GM12878 (cell line): Measurements from ENCODE around the gene KIRREL2. TPM values are rescaled to one million over a fixed set of nuclear protein-coding genes. Genes with fewer than 3 reads are reported as not detected.

Experiments
- ASH2L ChIP-seq: fragments of 300-600, 200-600 bp; sonication (generic); IDR thresholded peaks from 2 replicates; pipeline ENCODE4 v1.6.1; 2017; ENCODE audit warnings: low read depth, mild to moderate bottlenecking, borderline replicate concordance
- BCL11A ChIP-seq: IDR thresholded peaks from 2 replicates; pipeline ENCODE4 v1.6.1; 2011; ENCODE audit warnings: low read depth, low read length
- CREB1 ChIP-seq: IDR thresholded peaks from 2 replicates; pipeline ENCODE4 v1.6.1; 2012; ENCODE audit warnings: low read depth, mild to moderate bottlenecking, inconsistent platforms
- ESRRA ChIP-seq: IDR thresholded peaks from 2 replicates; pipeline ENCODE4 v1.6.1; 2012; ENCODE audit warnings: mild to moderate bottlenecking, low read length, improper control_type of control experiment
- FOXK2 ChIP-seq: fragments of 450-650 bp; IDR thresholded peaks from 2 replicates; pipeline ENCODE4 v1.6.1; 2017; ENCODE audit warnings: mild to moderate bottlenecking, moderate library complexity
- HCFC1 ChIP-seq: fragments of 150-350 bp; IDR thresholded peaks from 2 replicates; pipeline ENCODE4 v1.6.1; 2014; ENCODE audit warnings: low read length
- IKZF2 ChIP-seq, 2 experiments: fragments of 450-650 bp; IDR thresholded peaks; 2 replicates each; pipeline ENCODE4 v1.6.1; 2017; ENCODE audit warnings: mild to moderate bottlenecking in 2 of 2, moderate library complexity in 2 of 2
- MYC ChIP-seq: IDR thresholded peaks from 2 replicates; pipeline ENCODE4 v1.6.1; 2011; ENCODE audit warnings: mild to moderate bottlenecking, low read length, moderate library complexity, inconsistent platforms; ENCODE audit not compliant: insufficient read depth, insufficient replicate concordance, insufficient read length, severe bottlenecking
- NFXL1 ChIP-seq: fragments of 450-650 bp; IDR thresholded peaks from 2 replicates; pipeline ENCODE4 v1.6.1; 2017; ENCODE audit warnings: antibody characterized with exemption, mild to moderate bottlenecking, borderline replicate concordance
- NFYB ChIP-seq: IDR thresholded peaks from 2 replicates; pipeline ENCODE4 v1.6.1; 2011; ENCODE audit warnings: low read depth, mild to moderate bottlenecking, low read length, improper control_type of control experiment, moderate library complexity; ENCODE audit not compliant: insufficient read depth
- RELA ChIP-seq: fragments of 450-650 bp; IDR thresholded peaks from 2 replicates; pipeline ENCODE4 v1.8.0; 2014; ENCODE audit warnings: borderline replicate concordance; ENCODE audit not compliant: partially characterized antibody
- RFX5 ChIP-seq: IDR thresholded peaks from 2 replicates; pipeline ENCODE4 v1.6.1; 2011; ENCODE audit warnings: low read depth, low read length, improper control_type of control experiment
- SMAD1 ChIP-seq: fragments of 450-650 bp; IDR thresholded peaks from 2 replicates; pipeline ENCODE4 v1.6.1; 2018; ENCODE audit warnings: mild to moderate bottlenecking, low read depth; ENCODE audit not compliant: partially characterized antibody
- SMC3 ChIP-seq: IDR thresholded peaks from 2 replicates; pipeline ENCODE4 v1.6.1; 2011; ENCODE audit warnings: low read length, improper control_type of control experiment, borderline replicate concordance
- WRNIP1 ChIP-seq: IDR thresholded peaks from 2 replicates; pipeline ENCODE4 v1.6.1; 2011; ENCODE audit warnings: low read depth, low read length, improper control_type of control experiment, borderline replicate concordance
- ZBED1 ChIP-seq: IDR thresholded peaks from 2 replicates; pipeline ENCODE4 v1.6.1; 2016; ENCODE audit warnings: borderline replicate concordance
- ZNF207 ChIP-seq: fragments of 450-650 bp; IDR thresholded peaks from 2 replicates; pipeline ENCODE4 v1.6.1; 2014; ENCODE audit warnings: antibody characterized with exemption, mild to moderate bottlenecking, borderline replicate concordance
- ZNF24 ChIP-seq: fragments of 450-650 bp; IDR thresholded peaks from 2 replicates; pipeline ENCODE4 v1.6.1; 2017; ENCODE audit warnings: antibody characterized with exemption, mild to moderate bottlenecking
- ZNF274 ChIP-seq: IDR thresholded peaks from one replicate; pipeline ENCODE4 v1.8.0; 2011; ENCODE audit not compliant: insufficient read length, insufficient read depth
- ZNF622 ChIP-seq: fragments of 450-650 bp; IDR thresholded peaks from 2 replicates; pipeline ENCODE4 v1.6.1; 2017; ENCODE audit warnings: mild to moderate bottlenecking, inconsistent platforms
- polyA plus RNA-seq, 11 experiments: library from polyadenylated mRNA; depleted of rRNA in 4 of 11; unstranded in 6 of 11; stranded (reverse) in 5 of 11; fragments of >200 nt; fragmentation: Nextera tagmentation in 4 of 11; fragmentation: Illumina TruSeq in 1 of 11; extraction: Ambion mirVana in 4 of 11; extraction: Trizol in 1 of 11; gene quantifications; 1 replicate in 1 of 11; 2 replicates in 10 of 11; pipeline versions ENCODE4 v1.2.1 to v1.2.3, GENCODE V29; 2011 to 2016; ENCODE audit warnings: inconsistent platforms in 2 of 11, missing spikeins in 2 of 11, low read depth in 1 of 11
- total RNA-seq, 4 experiments: library from RNA; depleted of rRNA in 3 of 4; stranded (reverse); fragments of >200 nt in 3 of 4; fragmentation: Illumina TruSeq in 1 of 4; extraction: Trizol in 1 of 4; gene quantifications; 2 replicates each; pipeline versions ENCODE4 v1.2.1 to v1.2.3, GENCODE V29; 2013 to 2021
- TF ChIP-seq, protein P1 (sequence below), 3 experiments: IDR thresholded peaks in 2 of 3; conservative IDR thresholded peaks in 1 of 3; 2 replicates each; pipeline ENCODE4 v1.5.1; 2011; ENCODE audit warnings: low read depth in 3 of 3, low read length in 3 of 3, mild to moderate bottlenecking in 3 of 3, control low read depth in 2 of 3, moderate library complexity in 2 of 3, inconsistent platforms in 1 of 3, mixed read lengths in 1 of 3; ENCODE audit not compliant: control insufficient read depth in 2 of 3, insufficient read depth in 1 of 3; ENCODE audit errors: extremely low read depth in 1 of 3
- TF ChIP-seq, protein P2 (sequence below): IDR thresholded peaks from 2 replicates; pipeline ENCODE4 v1.6.1; 2012; ENCODE audit warnings: low read depth, low read length, improper control_type of control experiment
- TF ChIP-seq, protein P3 (sequence below): fragments of 450-650 bp; IDR thresholded peaks from 2 replicates; pipeline ENCODE4 v1.6.1; 2017; ENCODE audit warnings: mild to moderate bottlenecking, moderate library complexity
- TF ChIP-seq, protein P4 (sequence below): IDR thresholded peaks from 2 replicates; pipeline ENCODE4 v1.6.1; 2011; ENCODE audit warnings: borderline replicate concordance, low read depth, mild to moderate bottlenecking, moderate library complexity, low read length; ENCODE audit not compliant: insufficient read depth, poor library complexity, severe bottlenecking

Gene KIRREL2
- total and polyA plus RNA-seq, 10 of the 15 experiments (the other 5 are each of a cell fraction or from before 2014, with no cell fraction given) = 0.03 to 0.06 TPM; not detected in 8

DNA sequence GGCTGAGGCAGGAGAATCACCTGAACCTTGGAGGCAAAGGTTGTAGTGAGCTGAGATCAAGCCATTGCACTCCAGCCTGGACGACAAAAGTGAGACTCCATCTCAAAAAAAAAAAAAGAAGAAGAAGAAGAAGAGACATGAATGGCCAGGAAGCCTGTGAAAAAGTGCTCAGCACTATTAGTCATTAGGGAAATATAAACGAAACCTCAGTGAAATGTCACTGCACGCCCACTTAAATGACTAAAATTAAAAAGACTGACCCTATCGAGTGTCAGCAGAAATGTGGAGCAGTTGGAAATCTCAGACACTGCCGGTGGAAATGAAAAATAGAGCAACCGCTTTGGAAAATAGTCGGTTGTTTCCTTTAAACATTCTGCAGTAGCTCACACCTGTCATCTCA, 56.9 kb downstream of the KIRREL2 start (continued):
- TF ChIP-seq, protein P1, sequence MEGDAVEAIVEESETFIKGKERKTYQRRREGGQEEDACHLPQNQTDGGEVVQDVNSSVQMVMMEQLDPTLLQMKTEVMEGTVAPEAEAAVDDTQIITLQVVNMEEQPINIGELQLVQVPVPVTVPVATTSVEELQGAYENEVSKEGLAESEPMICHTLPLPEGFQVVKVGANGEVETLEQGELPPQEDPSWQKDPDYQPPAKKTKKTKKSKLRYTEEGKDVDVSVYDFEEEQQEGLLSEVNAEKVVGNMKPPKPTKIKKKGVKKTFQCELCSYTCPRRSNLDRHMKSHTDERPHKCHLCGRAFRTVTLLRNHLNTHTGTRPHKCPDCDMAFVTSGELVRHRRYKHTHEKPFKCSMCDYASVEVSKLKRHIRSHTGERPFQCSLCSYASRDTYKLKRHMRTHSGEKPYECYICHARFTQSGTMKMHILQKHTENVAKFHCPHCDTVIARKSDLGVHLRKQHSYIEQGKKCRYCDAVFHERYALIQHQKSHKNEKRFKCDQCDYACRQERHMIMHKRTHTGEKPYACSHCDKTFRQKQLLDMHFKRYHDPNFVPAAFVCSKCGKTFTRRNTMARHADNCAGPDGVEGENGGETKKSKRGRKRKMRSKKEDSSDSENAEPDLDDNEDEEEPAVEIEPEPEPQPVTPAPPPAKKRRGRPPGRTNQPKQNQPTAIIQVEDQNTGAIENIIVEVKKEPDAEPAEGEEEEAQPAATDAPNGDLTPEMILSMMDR (IDR thresholded peaks at IDR 0.05 in 2 of 3, conservative IDR thresholded peaks at IDR 0.05 in 1 of 3; ENCODE audit: control insufficient read depth in 2 of 3, extremely low read depth in 1 of 3, insufficient read depth in 1 of 3, low read depth in 3 of 3, low read length in 3 of 3) = no peak
- no peak for TF ChIP-seq SMC3
- TF ChIP-seq CREB1 = 0 out of 2 replicates have a peak, but pooled peaks have one; percentile 19
- no peak for TF ChIP-seq NFXL1
- TF ChIP-seq SMAD1 = no peak
- no peak for TF ChIP-seq ZNF622
- TF ChIP-seq, protein P2, sequence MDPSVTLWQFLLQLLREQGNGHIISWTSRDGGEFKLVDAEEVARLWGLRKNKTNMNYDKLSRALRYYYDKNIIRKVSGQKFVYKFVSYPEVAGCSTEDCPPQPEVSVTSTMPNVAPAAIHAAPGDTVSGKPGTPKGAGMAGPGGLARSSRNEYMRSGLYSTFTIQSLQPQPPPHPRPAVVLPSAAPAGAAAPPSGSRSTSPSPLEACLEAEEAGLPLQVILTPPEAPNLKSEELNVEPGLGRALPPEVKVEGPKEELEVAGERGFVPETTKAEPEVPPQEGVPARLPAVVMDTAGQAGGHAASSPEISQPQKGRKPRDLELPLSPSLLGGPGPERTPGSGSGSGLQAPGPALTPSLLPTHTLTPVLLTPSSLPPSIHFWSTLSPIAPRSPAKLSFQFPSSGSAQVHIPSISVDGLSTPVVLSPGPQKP = no peak
- no peak for TF ChIP-seq ZBED1
- TF ChIP-seq BCL11A = peak; percentile 63; the same call in 1 of the 2 replicates
- TF ChIP-seq WRNIP1 = no peak
- TF ChIP-seq HCFC1 = no peak
- TF ChIP-seq, protein P3, sequence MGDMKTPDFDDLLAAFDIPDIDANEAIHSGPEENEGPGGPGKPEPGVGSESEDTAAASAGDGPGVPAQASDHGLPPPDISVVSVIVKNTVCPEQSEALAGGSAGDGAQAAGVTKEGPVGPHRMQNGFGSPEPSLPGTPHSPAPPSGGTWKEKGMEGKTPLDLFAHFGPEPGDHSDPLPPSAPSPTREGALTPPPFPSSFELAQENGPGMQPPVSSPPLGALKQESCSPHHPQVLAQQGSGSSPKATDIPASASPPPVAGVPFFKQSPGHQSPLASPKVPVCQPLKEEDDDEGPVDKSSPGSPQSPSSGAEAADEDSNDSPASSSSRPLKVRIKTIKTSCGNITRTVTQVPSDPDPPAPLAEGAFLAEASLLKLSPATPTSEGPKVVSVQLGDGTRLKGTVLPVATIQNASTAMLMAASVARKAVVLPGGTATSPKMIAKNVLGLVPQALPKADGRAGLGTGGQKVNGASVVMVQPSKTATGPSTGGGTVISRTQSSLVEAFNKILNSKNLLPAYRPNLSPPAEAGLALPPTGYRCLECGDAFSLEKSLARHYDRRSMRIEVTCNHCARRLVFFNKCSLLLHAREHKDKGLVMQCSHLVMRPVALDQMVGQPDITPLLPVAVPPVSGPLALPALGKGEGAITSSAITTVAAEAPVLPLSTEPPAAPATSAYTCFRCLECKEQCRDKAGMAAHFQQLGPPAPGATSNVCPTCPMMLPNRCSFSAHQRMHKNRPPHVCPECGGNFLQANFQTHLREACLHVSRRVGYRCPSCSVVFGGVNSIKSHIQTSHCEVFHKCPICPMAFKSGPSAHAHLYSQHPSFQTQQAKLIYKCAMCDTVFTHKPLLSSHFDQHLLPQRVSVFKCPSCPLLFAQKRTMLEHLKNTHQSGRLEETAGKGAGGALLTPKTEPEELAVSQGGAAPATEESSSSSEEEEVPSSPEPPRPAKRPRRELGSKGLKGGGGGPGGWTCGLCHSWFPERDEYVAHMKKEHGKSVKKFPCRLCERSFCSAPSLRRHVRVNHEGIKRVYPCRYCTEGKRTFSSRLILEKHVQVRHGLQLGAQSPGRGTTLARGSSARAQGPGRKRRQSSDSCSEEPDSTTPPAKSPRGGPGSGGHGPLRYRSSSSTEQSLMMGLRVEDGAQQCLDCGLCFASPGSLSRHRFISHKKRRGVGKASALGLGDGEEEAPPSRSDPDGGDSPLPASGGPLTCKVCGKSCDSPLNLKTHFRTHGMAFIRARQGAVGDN = no peak
- no peak for TF ChIP-seq ASH2L
- no peak for TF ChIP-seq RELA
- no peak for TF ChIP-seq ESRRA
- peak; percentile 52 to 55; a peak in 2 of 4 replicates for TF ChIP-seq IKZF2 (IDR thresholded peaks at IDR 0.05)
- TF ChIP-seq ZNF24 = no peak
- TF ChIP-seq ZNF207 = no peak
- TF ChIP-seq FOXK2 = no peak
- TF ChIP-seq ZNF274 = no peak
- no peak for TF ChIP-seq RFX5
- TF ChIP-seq, protein P4, sequence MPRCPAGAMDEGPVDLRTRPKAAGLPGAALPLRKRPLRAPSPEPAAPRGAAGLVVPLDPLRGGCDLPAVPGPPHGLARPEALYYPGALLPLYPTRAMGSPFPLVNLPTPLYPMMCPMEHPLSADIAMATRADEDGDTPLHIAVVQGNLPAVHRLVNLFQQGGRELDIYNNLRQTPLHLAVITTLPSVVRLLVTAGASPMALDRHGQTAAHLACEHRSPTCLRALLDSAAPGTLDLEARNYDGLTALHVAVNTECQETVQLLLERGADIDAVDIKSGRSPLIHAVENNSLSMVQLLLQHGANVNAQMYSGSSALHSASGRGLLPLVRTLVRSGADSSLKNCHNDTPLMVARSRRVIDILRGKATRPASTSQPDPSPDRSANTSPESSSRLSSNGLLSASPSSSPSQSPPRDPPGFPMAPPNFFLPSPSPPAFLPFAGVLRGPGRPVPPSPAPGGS = no peak
- no peak for TF ChIP-seq MYC
- TF ChIP-seq NFYB = no peak
